ENCODE results near the gene SERPINA5.

GRCh38 chr14:94623422-94623809 lies 42.2 kb downstream of the SERPINA5 start:
- TF ChIP-seq, protein P1, sequence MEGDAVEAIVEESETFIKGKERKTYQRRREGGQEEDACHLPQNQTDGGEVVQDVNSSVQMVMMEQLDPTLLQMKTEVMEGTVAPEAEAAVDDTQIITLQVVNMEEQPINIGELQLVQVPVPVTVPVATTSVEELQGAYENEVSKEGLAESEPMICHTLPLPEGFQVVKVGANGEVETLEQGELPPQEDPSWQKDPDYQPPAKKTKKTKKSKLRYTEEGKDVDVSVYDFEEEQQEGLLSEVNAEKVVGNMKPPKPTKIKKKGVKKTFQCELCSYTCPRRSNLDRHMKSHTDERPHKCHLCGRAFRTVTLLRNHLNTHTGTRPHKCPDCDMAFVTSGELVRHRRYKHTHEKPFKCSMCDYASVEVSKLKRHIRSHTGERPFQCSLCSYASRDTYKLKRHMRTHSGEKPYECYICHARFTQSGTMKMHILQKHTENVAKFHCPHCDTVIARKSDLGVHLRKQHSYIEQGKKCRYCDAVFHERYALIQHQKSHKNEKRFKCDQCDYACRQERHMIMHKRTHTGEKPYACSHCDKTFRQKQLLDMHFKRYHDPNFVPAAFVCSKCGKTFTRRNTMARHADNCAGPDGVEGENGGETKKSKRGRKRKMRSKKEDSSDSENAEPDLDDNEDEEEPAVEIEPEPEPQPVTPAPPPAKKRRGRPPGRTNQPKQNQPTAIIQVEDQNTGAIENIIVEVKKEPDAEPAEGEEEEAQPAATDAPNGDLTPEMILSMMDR (IDR thresholded peaks at IDR 0.05), result no peak
- TF ChIP-seq POLR2A (IDR thresholded peaks at IDR 0.05), result no peak

Data from testis (tissue), 2 donors.